K562 (cell line): ENCODE measurements around the gene BHLHE40. TPM values are rescaled to one million over a fixed set of nuclear protein-coding genes. Genes with fewer than 3 reads are reported as not detected.
A peak's percentile ranks its signal among the peaks of the same experiment; 100 is the strongest.

ENCODE experiments used
- AFF4 ChIP-seq: sonication (generic); formaldehyde crosslinking; IDR thresholded peaks from 2 replicates; pipeline ENCODE4 v1.8.0; 2023; ENCODE audit warnings: mild to moderate bottlenecking, missing genetic modification reagents
- ASH1L ChIP-seq: fragments of 450-650 bp; IDR thresholded peaks from 2 replicates; pipeline ENCODE4 v1.6.1; 2018; ENCODE audit warnings: borderline replicate concordance, mild to moderate bottlenecking, low read depth; ENCODE audit not compliant: partially characterized antibody
- BCOR ChIP-seq: fragments of 450-650 bp; IDR thresholded peaks from 2 replicates; pipeline ENCODE4 v1.6.1; 2016
- CBFB ChIP-seq: sonication (generic); formaldehyde crosslinking; IDR thresholded peaks from 2 replicates; pipeline ENCODE4 v1.4.0; 2020; ENCODE audit warnings: mild to moderate bottlenecking, missing genetic modification reagents
- CREBBP ChIP-seq: IDR thresholded peaks from one replicate; pipeline ENCODE4 v1.6.1; 2012; ENCODE audit warnings: low read depth, mild to moderate bottlenecking, control low read depth, inconsistent platforms, low read length
- CXXC5 ChIP-seq: fragments of 250-450 bp; sonication (Bioruptor Pico); IDR thresholded peaks from 2 replicates; pipeline ENCODE4 v1.8.0; 2022; ENCODE audit warnings: inconsistent platforms, mild to moderate bottlenecking, moderate library complexity
- E2F3 ChIP-seq: fragments of 250-450 bp; sonication (Bioruptor Pico); IDR thresholded peaks from 2 replicates; pipeline ENCODE4 v1.4.0; 2020; ENCODE audit warnings: mild to moderate bottlenecking
- E2F5 ChIP-seq: sonication (generic); formaldehyde crosslinking; IDR thresholded peaks from 2 replicates; pipeline ENCODE4 v1.8.0; 2022; ENCODE audit warnings: mild to moderate bottlenecking, missing genetic modification reagents
- EWSR1 ChIP-seq: fragments of 450-650 bp; IDR thresholded peaks from 2 replicates; pipeline ENCODE4 v1.6.1; 2018; ENCODE audit warnings: borderline replicate concordance, mild to moderate bottlenecking, low read depth, moderate library complexity; ENCODE audit not compliant: partially characterized antibody
- GMEB1 ChIP-seq: fragments of 250-450 bp; sonication (Bioruptor Pico); IDR thresholded peaks from 2 replicates; pipeline ENCODE4 v1.4.0; 2020; ENCODE audit warnings: mild to moderate bottlenecking
- MIER1 ChIP-seq: fragments of 450-650 bp; IDR thresholded peaks from 2 replicates; pipeline ENCODE4 v1.6.1; 2016; ENCODE audit warnings: antibody characterized with exemption, mild to moderate bottlenecking, low read depth
- NR2C1 ChIP-seq, 2 experiments: fragments of 450-650 bp; IDR thresholded peaks; 2 replicates each; pipeline ENCODE4 v1.6.1; 2017; ENCODE audit warnings: mild to moderate bottlenecking in 2 of 2, antibody characterized with exemption in 1 of 2, inconsistent platforms in 1 of 2, missing compliant biosample characterization in 1 of 2, missing genetic modification characterization in 1 of 2
- POLR3G ChIP-seq: IDR thresholded peaks from 2 replicates; pipeline ENCODE4 v1.6.1; 2011; ENCODE audit not compliant: insufficient read length, insufficient replicate concordance; ENCODE audit errors: extremely low read depth
- RBM34 ChIP-seq: fragments of 200-400 bp; formaldehyde crosslinking; IDR thresholded peaks from 2 replicates; pipeline ENCODE4 v1.6.1; 2018; ENCODE audit warnings: low read length, borderline replicate concordance; ENCODE audit not compliant: insufficient read depth
- SRSF3 ChIP-seq: fragments of 200-400 bp; formaldehyde crosslinking; IDR thresholded peaks from 2 replicates; pipeline ENCODE4 v1.6.1; 2016; ENCODE audit warnings: mild to moderate bottlenecking, low read length, moderate library complexity; ENCODE audit not compliant: insufficient read depth
- TARDBP ChIP-seq: fragments of 450-650 bp; IDR thresholded peaks from 2 replicates; pipeline ENCODE4 v1.6.1; 2016
- TRIM28 ChIP-seq: fragments of 450-650 bp; IDR thresholded peaks from 2 replicates; pipeline ENCODE4 v1.6.1; 2017
- YY1 ChIP-seq, 3 experiments: IDR thresholded peaks; 2 replicates each; pipeline ENCODE4 v1.6.1; 2011; ENCODE audit warnings: low read length in 2 of 3, mild to moderate bottlenecking in 2 of 3, moderate library complexity in 2 of 3, borderline replicate concordance in 1 of 3, control low read depth in 1 of 3, low read depth in 1 of 3; ENCODE audit not compliant: insufficient read depth in 3 of 3, insufficient replicate concordance in 2 of 3, control insufficient read depth in 1 of 3, insufficient read length in 1 of 3; ENCODE audit errors: extremely low read depth in 1 of 3
- ZNF143 ChIP-seq: sonication (generic); formaldehyde crosslinking; IDR thresholded peaks from 2 replicates; pipeline ENCODE4 v1.9.0; 2022; ENCODE audit warnings: mild to moderate bottlenecking, missing genetic modification reagents
- polyA plus RNA-seq, 8 experiments: library from polyadenylated mRNA; depleted of rRNA in 4 of 8; stranded (reverse) in 5 of 8; unstranded in 3 of 8; fragments of >200 nt; fragmentation: Nextera tagmentation in 2 of 8; fragmentation: Illumina TruSeq in 1 of 8; extraction: Ambion mirVana in 2 of 8; extraction: Trizol in 1 of 8; gene quantifications; 2 replicates each; pipeline versions ENCODE4 v1.2.1 to v1.2.3, GENCODE V29; 2011 to 2014; ENCODE audit warnings: inconsistent platforms in 1 of 8, missing spikeins in 1 of 8
- total RNA-seq, 7 experiments: library from RNA; depleted of rRNA in 6 of 7; stranded (reverse); fragments of >200 nt in 6 of 7; fragmentation: Illumina TruSeq in 2 of 7; extraction: Trizol in 2 of 7; gene quantifications; 2 replicates each; pipeline versions ENCODE4 v1.2.1 to v1.2.3, GENCODE V29; 2011 to 2021; ENCODE audit warnings: low replicate concordance in 1 of 7
- TF ChIP-seq, protein P1 (sequence below), 2 experiments: fragments of 200-800 bp in 1 of 2; sonication (Bioruptor generic) in 1 of 2; sonication (generic) in 1 of 2; formaldehyde crosslinking in 1 of 2; IDR thresholded peaks in 1 of 2; conservative IDR thresholded peaks in 1 of 2; 2 replicates each; pipeline versions ENCODE4 v1.5.0 to v1.6.1; 2016 to 2020; ENCODE audit warnings: missing compliant biosample characterization in 1 of 2, missing genetic modification characterization in 1 of 2, missing genetic modification reagents in 1 of 2

Gene BHLHE40
- total and polyA plus RNA-seq, 9 of the 15 experiments (the other 6 are each of a cell fraction or from before 2014, with no cell fraction given) = 12.0 to 83.9 (median 31.4) TPM

- TF ChIP-seq GMEB1 (CRISPR knock-in tag) (peak; percentile 42; the same call in 1 of the 2 replicates), NR2C1 (IDR thresholded peaks at IDR 0.05) (no peak), NR2C1 (tag; IDR thresholded peaks at IDR 0.05) (peak; percentile 72), ASH1L (no peak), AFF4 (CRISPR knock-in tag) (0 out of 2 replicates have a peak, but pooled peaks have one; percentile 70), SRSF3 (no peak), BCOR (peak; percentile 77), CXXC5 (CRISPR knock-in tag) (peak; percentile 79), YY1 (IDR thresholded peaks at IDR 0.05; ENCODE audit: borderline replicate concordance in 1 of 3, control insufficient read depth in 1 of 3, extremely low read depth in 1 of 3, insufficient read depth in 3 of 3, insufficient read length in 1 of 3, insufficient replicate concordance in 2 of 3, low read depth in 1 of 3, low read length in 2 of 3) (peak; percentile 23 to 91 (median 81)), E2F5 (CRISPR knock-in tag) (no peak), ZNF143 (CRISPR knock-in tag) (no peak), MIER1 (no peak), E2F3 (CRISPR knock-in tag) (peak; percentile 58; the same call in 1 of the 2 replicates), CBFB (CRISPR knock-in tag) (no peak), EWSR1 (no peak), CREBBP (no peak), POLR3G (no peak), RBM34 (no peak), TRIM28 (no peak), TARDBP (peak; percentile 55; the same call in 1 of the 2 replicates)
- TF ChIP-seq, protein P1, sequence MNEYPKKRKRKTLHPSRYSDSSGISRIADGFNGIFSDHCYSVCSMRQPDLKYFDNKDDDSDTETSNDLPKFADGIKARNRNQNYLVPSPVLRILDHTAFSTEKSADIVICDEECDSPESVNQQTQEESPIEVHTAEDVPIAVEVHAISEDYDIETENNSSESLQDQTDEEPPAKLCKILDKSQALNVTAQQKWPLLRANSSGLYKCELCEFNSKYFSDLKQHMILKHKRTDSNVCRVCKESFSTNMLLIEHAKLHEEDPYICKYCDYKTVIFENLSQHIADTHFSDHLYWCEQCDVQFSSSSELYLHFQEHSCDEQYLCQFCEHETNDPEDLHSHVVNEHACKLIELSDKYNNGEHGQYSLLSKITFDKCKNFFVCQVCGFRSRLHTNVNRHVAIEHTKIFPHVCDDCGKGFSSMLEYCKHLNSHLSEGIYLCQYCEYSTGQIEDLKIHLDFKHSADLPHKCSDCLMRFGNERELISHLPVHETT (CRISPR knock-in tag; conservative IDR thresholded peaks at IDR 0.05 in 1 of 2, IDR thresholded peaks at IDR 0.05 in 1 of 2) = no peak
These were observed 3.1 kb upstream of the BHLHE40 start (continued) for GRCh38 chr3:4976109-4976508.
